Fibroblast of gingiva (primary cell): ENCODE measurements around the gene SIK1.
"Not testable (repeated sequence)": the region's sequence is repeated elsewhere in the genome, so short reads cannot be mapped to it uniquely, and the experiment has no call there.

ENCODE experiments used
- DNase-seq: peaks from one replicate; pipeline ENCODE4 v3.0.0-alpha.2; 2011; ENCODE audit warnings: low read depth

SIK1 gene

DNA sequence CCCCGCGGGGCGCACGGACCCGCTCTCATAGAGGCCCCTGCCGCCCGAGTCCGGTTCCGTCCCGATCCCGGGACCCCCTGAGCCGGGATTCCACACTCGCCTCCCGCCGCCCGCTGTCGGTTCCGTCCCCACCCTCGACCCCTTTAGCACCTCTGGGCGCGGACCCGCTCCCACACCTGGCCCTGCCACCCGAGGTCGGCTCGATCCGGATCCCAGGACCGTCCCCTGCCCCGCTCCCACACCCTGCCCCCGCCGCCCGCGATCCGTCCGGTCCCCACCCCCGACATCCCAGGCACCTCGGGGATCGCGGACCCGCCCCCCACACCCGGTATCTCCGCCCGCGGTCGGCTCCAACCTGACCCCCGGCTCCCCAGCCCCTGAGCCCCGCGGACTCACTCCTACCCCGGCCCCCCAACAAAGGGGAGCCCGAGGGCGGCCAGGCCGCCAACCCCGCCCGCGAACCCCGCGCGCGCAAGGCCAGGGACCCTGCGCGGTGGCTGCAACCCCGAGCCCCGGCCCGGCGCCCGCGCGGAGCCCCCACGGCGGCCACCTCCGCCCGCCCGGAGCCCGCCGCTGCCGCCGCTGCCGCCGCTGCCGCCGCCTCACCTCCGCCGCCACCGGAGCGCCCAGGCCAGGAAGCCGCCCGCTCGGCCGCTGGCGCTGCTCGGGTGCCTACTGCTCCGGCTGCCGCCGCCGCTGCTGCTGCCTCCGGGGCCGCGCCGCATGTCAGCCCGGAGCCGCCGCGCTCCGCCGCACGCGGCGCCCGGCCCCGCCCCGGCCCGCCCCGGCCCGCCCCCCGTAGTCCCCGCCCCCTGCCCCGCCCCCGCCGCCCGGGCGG, at the start of gene SIK1:
Gene SIK1, minus strand, starts transcription at position 728 of the 838 bp plus-strand sequence. CDS start 953 bp downstream, outside the sequence.
- DNase-seq = not testable (repeated sequence)

DNA sequence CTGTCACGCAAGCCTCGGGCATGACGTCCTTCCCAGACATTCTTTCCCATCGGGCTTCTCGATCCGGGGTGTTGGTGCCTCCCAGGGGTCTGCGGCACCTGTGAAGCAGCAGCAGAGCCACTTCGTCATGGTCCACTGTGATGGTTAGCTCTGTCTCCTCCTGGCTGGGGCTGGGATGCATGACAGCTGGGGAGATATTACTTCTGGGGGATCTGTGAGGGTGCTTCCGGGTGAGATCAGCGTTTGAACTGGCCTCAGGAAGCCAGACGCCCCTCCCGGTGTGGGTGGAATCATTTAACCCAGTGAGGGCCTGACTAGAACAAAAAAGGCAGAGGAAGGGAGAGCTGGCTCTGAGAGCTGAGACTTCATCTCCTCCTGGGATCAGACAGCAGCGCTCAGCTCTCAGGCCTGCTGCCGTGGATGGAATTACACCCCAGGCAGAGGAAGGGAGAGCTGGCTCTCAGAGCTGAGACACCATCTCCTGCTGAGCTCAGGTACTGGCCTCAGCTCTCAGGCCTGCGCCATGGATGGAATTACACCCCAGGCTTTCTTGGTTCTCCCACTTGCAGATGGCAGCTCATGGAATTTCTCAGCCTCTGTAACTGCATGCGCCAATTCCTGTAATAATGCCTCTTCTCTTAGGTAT, 44.8 kb upstream of the SIK1 start:
- DNase-seq = not testable (repeated sequence)

DNA sequence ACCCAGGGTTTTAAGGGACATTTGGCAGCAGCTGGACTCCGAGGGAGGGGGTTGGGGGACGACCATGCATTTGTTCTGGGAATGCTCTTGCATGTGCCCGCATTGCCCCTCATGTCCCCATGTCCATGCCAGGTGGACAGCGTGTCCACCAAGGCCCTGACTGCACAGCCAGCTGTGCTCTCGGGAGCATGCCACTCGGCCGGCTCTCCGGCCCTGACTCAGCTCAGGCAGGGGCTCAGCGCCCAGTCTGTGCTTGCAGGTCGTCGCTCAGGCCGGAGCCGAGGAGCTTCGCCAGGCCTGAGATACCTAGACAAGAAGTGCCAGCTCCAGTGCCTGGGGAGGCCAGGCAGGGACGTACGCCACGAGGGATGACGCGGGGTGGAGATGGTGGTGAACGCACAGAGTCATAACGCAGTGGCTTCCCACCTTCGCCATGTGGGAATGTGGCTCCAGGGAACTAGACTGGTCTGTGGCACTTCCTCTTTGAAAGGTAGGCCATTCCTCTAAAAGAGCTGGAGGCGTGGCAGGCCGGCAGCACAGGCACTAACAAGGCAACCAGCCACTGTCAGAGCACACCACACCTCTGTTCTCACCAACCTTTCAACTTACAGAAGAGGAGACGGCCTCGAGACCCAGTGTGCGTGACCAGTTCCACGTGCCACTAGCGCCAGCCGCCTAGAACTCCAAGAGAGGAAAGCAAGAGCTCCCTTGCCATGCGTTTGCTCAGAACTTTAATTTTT, 43.0 kb upstream of the SIK1 start:
- not testable (repeated sequence) for DNase-seq

DNA sequence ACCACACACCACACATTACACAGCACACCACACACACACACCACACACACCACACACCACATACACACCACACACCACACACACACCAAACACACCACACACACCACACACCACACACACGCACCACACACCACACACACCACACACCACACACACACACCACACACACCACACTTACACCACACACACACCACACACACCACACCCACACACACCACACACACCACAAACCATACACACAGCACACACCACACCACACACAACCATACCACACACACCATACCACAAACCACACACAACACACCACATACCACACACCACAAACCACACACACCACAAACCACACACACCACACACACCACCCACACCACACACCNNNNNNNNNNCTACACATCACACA, 40.9 kb upstream of the SIK1 start:
- no peak for DNase-seq

DNA sequence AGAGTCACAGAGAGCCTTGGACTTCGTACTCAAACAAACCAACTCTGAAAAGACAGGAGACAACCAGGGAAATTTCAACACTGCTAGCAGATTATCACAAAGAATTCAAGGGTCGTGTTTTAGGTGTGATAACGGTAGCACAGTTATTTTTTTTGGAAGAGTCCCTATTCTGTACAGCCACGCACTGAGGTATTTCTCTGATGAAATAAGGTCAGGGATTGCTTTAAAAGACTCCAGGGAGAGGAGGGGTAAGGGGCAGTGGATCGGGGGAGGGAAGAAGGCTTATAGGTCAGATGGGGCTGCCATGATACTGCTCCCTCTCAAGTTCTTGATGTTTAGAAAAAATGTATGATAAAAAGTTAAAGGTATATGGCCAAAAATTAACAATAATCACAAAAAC, 38.2 kb upstream of the SIK1 start:
- not testable (repeated sequence) for DNase-seq

DNA sequence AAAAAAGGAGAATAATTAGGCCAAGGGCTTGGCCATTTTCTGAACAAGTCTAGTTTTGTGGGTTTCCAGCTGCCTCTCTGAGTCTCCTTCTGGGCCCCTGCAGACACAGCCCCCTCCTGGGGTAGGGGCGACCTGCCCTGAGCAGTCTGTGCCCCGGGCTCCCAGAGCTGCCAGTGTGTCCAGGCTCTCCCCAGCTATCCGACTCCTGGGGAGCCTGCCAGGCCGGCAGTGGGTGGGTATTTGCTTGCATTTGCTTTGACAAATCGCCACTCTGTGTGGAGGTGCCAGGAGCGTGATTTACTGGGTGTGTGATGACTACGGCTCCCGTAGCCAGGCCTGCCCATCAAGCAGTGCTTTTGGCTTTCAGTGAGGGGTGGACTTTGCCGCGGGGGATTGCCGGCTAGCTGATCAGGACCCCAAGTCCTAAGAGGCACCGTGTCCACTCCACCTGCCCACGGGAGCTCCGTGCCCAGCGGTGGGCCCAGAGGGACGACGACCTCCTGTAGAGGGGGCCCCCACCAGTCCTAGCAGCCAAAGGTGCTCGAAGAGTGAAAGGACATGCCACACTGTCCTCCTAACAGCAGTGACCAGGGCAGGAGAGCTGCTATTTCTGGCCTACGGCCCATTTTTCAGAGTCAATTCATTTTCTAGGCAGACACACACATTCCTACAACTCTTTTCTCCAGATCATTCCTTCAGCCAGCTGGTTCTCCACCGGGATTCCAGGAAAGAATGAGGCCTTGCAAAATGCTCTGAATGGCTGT, 36.7 kb upstream of the SIK1 start:
- DNase-seq = not testable (repeated sequence)

DNA sequence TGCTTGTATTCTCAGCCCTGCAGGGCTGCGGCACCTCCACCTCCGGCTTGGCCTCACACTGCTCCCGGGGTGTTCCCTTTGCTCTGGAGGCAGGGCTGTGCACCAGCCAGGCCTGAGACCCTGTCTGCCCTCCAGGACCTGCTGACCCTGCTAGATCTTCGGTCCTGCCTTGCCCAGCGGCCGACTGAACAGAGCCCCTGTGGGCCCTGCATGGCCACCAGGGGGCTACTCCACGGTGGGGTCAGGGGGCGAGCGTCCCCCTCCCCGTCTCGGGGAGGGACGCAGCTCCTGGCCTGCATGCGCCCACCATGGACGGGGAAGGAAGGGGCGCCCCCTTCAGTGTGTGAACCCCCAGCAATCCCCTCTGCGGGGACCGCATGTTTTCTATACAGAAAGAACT, 36.0 kb upstream of the SIK1 start:
- DNase-seq = not testable (repeated sequence)

DNA sequence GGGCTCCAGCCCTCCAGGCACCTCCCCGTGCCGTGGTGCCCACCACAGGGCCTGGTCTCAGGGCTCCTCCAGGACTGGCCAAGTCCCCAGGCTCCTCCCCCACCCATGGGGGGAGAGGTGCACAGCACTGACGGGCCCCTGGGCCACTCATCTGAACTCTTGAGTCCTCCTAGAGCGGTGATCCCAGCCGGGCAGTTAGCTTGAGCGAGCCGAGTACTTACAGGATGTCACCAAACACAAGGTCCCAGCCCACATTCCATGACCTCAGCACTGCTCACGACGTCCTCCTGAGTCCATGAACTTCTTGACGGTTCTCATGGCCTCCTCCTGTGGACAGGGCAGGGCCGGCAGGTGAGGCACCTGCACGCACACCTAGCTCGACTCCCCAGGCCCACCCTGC, 33.5 kb upstream of the SIK1 start:
- DNase-seq = not testable (repeated sequence)

DNA sequence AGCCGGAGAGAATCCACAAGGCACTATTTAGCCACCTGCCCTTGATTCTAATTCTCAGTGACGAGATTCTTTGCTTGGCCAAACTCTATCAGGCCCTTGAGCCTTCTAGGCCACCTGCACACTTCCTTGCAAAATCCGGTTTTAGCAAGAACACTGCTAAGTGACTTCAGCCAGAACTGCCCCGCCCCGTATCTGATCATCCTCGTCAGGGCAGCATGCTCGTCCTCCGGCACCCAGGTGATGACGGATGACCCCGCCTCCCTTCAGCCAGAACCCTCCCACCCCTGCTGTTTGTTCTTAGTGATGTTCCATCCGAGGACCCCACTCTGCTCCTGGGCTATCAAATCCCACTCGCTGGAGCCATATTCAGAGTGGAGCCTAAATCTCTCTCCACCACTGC, 32.1 kb upstream of the SIK1 start:
- not testable (repeated sequence) for DNase-seq

DNA sequence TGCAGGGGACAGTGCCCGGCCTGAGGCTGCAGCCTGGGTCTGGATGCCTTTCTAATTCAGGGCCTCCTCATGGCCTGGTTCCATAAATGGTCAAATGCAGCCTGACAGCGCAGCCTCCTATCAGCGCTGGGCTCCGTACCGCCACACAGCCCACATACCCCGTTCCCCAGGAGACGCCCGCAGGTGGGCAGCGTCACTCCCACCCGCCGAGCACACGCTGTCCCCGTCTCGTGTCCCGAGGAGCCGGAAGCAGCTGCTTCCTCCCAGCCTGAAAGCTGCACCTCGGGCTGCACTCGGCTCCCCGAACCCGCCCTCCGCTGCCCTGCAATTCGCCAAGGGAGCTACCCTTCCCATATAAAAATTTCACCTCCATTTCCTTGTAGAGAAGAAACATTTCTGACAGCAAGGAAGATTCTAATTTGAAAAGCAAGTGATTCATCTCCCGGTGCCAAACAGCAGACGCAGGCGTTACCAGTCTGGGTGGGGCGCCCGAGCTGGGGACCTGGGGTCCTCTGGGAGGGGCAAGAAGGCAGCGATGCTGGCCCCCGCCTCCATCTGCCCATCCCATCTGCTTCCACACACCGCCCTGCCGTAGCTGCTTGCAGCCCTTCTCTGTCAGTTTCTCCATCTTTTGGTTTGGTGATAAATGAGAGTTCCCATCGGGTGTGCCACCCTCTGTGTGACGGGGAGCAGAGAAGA, 29.8 kb upstream of the SIK1 start:
- not testable (repeated sequence) for DNase-seq

DNA sequence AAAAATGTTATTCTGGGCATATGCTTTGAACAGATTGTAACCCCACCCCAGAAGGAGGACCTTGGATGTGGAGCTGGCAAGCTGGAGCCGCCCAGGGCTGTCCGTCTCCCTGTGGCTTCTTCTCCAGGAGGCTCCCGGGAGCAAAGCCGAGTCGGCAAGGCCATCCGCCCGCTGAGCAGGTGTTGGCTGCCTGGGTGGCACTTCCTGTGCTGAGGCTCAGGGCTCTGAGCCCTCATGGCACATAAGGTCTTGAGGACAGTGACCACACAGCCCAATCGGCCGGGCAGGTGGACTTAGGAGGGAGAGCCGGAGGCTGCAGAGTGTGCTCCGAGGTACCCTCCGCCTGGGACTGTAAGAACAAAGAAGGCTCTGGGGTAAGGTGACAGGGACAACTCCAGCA, 28.8 kb upstream of the SIK1 start:
- not testable (repeated sequence) for DNase-seq

DNA sequence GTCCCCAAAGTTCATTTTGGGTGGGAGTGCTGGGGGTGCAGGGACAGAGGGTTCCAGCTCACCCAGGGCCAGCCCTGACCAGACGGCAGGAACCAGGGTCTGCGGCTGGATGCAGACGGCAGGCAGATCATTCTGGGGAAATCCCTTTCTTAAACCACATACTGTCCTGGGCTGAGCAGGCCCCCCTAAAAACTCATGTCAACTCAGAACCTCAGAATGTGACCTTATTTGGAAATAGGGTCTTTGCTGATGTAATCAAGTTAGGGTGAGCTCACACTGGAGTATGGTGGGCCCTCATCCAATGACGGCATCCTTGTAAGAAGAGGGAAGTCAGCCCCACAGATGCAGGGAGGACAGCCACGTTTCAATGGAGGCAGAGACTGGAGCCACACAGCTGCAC, 27.2 kb upstream of the SIK1 start:
- DNase-seq = not testable (repeated sequence)

DNA sequence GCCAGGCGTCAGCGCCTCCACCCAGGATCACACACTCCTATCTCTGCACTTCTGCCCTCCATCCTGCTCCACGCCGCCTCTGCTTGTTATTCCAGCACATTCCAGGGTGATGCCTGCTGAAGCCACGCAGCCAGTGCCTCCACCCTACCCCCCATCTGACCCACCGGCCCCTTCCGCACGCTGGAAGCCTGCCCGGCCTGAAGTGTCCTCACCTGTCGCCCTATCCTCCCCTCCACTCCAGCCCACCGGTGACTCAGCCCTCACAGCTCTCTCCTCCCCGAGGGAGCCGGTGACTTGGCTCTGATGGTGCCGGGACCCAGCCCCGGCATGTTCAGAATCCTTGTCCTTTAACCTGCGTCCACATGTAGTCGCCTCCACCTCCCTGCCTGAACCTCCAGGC, 24.9 kb upstream of the SIK1 start:
- DNase-seq = not testable (repeated sequence)

DNA sequence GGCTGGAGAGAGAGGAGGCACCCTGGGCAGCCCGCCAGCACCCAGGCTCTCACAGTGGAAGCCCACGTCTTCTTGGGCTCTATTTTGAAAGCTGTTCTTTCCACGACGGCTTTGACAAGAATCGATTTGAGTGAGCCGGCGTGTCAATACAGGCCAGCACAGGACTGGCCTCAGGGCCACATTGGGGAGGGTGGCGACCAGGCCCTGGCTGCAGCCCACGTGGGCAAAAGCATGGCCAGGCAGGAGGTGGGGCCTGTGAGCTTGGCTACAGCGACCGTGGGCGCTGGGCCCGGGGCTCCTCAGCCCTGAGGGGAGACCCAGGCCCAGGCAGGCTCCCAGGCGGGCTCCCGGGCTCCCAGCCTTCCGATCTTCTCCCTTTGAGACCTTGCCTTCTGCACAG, 23.4 kb upstream of the SIK1 start:
- DNase-seq = not testable (repeated sequence)

DNA sequence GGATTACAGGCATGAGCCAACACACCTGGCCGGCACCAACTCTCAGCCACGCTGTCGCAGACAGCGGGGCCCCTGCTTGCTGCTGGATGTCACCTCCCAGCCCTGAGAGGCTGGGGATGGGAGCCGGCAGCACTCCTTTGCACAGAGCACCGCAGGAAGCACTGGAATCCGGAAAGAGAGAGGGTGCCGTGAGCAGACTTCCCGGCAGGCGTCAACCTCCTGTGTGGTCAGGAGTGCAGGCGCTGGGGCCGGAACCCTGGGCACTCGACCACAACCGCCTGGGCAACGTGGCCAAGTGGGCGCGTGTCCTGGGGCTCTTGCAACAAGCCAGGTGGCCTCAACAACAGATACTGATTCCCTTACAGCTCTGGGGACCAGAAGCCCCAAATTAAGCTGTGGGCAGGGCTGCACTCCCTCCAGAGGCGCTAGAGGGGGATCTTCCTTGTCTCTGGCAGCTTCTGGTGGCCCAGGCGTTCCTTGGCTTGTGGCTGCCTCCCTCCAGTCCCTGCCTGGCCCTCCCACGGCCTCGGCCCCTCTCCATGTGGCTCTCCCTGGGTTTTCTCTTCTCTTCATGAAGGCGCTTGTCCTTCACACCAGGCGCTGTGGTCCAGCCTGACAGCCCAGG, 20.5 kb upstream of the SIK1 start:
- not testable (repeated sequence) for DNase-seq

DNA sequence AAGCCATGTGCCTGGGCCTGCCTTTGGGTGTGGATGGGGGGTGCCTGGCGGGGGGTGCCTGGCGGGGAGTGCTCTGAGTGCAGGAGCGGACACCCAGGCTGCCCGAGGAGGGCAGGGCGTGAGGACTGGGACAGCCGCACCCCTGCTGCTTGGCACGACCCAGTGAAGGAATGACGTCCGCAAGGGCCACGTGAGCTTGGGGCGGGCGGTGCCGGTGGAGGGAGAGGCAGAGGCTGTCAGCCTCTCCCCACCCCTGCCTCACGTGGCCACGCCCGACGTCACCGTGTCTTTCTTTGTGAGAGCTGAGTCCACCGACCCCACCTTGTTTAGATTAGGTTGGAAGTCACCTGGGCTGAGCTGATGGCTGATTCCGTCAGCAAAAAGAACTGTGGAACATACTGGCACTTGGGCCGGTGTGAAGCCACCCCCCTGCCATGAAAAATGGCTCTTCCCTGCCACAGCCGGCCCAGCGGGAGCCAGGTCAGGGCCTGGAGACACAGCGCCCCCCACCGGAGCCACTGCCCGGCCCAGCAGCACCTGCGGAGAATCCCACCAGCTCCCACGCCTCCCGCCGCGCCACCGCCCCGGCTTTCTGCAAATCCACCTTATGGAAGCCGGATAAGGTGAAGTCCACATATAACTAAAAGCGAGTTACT, 19.5 kb upstream of the SIK1 start:
- DNase-seq = not testable (repeated sequence)

DNA sequence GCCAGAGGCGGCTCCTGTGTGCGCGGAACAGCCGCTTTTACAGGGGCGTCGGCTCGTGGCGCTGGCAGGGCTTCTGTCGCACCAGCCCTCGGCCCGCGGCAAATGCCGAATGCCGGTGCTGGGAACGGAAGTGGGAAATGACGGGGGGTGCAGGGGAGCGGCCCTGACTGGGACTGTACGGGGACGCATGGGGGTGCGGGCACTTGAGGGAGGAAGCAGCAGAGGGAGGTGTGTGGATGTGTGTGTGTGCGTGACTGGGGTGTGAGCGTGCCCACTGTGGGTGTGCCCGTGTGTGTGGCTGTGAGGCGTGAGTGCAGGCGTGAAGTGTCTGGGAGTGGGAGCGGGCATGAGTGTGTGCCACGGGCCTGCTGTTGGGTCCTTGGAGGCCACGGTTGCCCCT, 17.6 kb upstream of the SIK1 start:
- DNase-seq = not testable (repeated sequence)

DNA sequence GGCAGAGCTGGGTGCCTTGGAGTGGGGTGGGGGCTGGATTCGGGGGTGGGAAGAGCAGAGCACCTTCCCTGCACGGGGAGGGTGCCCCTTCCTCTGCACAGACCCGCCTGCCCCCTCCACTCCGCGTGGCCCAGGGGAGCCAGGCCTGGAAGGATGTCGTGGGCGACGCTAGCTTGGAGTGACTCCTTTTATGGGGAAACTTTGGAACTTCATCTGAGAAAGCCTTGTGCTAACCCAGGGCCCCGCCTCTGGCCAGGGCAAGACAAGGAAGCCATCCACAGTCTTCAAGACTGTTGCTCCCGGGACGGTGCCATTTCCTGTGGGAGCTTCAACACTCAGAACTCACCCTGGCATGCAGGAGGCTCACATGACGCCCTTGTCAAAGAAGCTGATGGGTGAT, 15.6 kb upstream of the SIK1 start:
- not testable (repeated sequence) for DNase-seq

DNA sequence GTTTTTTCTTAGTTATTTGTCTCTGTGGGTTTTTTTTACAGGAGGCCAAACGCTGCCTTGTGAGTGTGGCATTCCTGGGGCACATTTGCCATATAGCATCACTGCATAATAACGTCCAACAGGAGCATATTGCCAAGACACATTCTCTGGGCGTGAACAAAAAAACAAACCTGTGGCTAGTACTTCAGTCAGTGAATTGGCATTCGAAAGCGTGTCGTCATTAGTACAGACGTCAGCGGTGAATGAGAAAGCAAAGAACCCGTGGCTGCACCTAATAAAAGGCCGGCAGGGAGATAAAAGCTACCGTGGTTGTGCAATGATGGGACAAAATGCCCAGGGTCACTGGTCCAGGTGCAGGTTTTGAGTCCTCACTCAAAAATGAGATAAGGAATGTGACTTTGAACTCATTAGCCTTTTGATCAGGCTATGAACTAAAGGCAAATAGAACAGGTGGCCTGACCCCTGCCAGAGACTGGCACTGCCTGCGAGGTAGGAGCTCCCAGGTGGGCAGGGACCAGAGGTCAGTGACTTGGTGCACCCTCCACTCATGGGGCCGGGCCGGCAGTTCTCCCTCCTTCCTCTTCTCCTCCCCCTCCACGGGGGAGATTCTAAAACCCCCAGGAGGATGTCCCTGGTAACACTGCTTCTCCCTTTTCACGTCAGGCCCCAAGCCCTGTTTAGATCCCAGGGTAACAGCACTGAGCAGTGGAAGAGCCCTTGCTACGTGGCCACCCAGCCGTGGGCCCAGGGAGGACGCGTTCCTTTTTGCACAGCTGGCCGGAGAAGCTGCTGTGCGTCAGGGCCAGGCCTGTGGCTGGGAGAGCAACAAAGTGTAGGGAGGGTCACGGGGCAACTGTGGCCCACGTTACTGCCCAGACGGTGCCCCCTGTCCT, 14.2 kb upstream of the SIK1 start:
- not testable (repeated sequence) for DNase-seq
